Measurements from ENCODE around the gene ST8SIA5. TPM values are rescaled to one million over a fixed set of nuclear protein-coding genes. Genes with fewer than 3 reads are reported as not detected.

ST8SIA5 gene
- polyA plus RNA-seq, 1 donor from 2014 or later = 0.93 TPM

DNA sequence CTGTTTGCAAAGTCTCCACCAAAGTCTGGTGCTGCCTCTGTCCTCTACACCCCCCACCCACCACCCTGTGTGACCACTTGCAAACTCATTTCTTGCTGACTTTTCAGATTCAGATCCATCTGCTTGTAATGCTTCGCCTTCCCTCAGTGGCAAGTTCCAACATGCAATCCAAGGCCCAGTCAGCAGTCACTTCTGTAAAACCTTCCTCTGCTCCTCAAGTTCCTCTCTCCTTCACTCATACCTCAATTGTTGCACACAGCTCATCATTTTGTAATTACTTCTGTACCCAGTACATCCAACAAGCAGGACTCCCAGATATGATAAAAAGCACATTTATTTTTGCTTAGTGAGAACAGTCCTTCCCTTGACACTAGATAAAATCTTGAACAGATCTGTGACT, 93.3 kb downstream of the ST8SIA5 start:
- no peak for TF ChIP-seq POLR2AphosphoS5 (IDR thresholded peaks at IDR 0.05)
- TF ChIP-seq REST (IDR thresholded peaks at IDR 0.05; ENCODE audit: borderline replicate concordance) = no peak
- no peak for TF ChIP-seq EP300 (conservative IDR thresholded peaks at IDR 0.05; ENCODE audit: poor library complexity, severe bottlenecking)
- no peak overlapping the region for H3K4me3 ChIP-seq (ENCODE audit: low read length)
- H3K9me2 ChIP-seq (ENCODE audit: insufficient read depth, low read length) = no peaks in the 10 kb centered on the region
- H4K20me1 ChIP-seq (ENCODE audit: insufficient read depth) = no peaks in the 10 kb centered on the region
- no peaks in the 10 kb centered on the region for H3K79me2 ChIP-seq (replicated peaks; ENCODE audit: insufficient read depth, low read length)
- H2AFZ ChIP-seq (ENCODE audit: low read depth, low read length) = no peak overlapping the region
- no peaks in the 10 kb centered on the region for H3F3A ChIP-seq (ENCODE audit: insufficient read depth, low read length, poor library complexity, severe bottlenecking)
- H3K27ac ChIP-seq (ENCODE audit: low read length) = no peak overlapping the region
- H3K4me2 ChIP-seq (ENCODE audit: low read length) = no peak overlapping the region
- H3K9ac ChIP-seq (ENCODE audit: low read length) = no peak overlapping the region
- H3K9me3 ChIP-seq (ENCODE audit: low read length) = no peaks in the 10 kb centered on the region
- H3K27me3 ChIP-seq (ENCODE audit: insufficient read depth, low read depth, low read length) = no peaks in the 10 kb centered on the region
- H3K36me3 ChIP-seq (ENCODE audit: insufficient read depth, low read length) = no peaks in the 10 kb centered on the region

DNA sequence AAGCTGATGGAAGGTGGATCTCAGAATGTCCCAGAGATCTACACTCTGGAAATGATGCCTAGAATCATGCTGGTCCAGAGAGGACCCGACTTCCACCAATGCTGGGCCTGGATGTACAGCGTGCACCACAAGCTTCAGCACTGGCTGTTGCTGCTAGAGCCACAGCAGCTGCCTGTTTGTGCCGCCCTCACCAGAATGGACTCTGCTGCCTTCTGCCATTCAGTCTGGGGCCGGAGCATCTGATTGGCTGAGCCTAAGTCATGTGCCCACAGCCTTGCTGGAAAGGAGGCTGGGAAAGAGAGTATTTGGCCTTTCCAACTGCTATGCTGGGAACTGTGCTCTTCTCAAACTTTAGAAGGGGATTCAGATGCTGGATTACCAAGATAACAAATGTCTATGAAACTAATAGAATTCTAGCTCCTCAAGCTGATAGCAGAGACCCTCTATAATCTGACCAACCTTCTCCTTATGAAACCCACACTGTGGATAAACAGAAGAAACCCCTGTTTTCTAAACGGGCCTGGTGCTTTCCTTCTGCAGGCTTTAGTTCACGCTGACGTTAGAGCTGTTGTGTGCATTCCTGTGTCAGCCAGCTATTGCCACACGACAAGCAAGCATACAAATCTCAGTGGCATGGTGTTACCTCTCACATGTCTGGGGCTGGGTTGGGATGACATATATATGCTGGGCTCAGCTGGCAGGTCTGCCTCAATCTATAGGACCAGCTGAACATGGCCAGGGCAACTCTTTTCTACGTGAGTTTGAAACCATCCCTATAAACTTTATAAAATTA, 95.7 kb downstream of the ST8SIA5 start:
- no peak overlapping the region for H3K4me2 ChIP-seq (ENCODE audit: low read length)
- no peak overlapping the region for H3K4me3 ChIP-seq (ENCODE audit: low read length)
- H3K9ac ChIP-seq (ENCODE audit: low read length) = no peak overlapping the region
- H3K27me3 ChIP-seq (ENCODE audit: insufficient read depth, low read depth, low read length) = no peaks in the 10 kb centered on the region
- no peak overlapping the region for H3K27ac ChIP-seq (ENCODE audit: low read length)
- H4K20me1 ChIP-seq (ENCODE audit: insufficient read depth) = no peaks in the 10 kb centered on the region
- TF ChIP-seq POLR2AphosphoS5 (IDR thresholded peaks at IDR 0.05) = no peak
- TF ChIP-seq SMC3 (conservative IDR thresholded peaks at IDR 0.05; ENCODE audit: poor library complexity) = no peak
- no peak for TF ChIP-seq MXI1 (conservative IDR thresholded peaks at IDR 0.05; ENCODE audit: poor library complexity, severe bottlenecking)
- no peaks in the 10 kb centered on the region for H3K36me3 ChIP-seq (ENCODE audit: insufficient read depth, low read length)
- H3K79me2 ChIP-seq (replicated peaks; ENCODE audit: insufficient read depth, low read length) = no peaks in the 10 kb centered on the region
- no peak overlapping the region for H2AFZ ChIP-seq (ENCODE audit: low read depth, low read length)
- no peaks in the 10 kb centered on the region for H3K9me2 ChIP-seq (ENCODE audit: insufficient read depth, low read length)
- H3F3A ChIP-seq (ENCODE audit: insufficient read depth, low read length, poor library complexity, severe bottlenecking) = no peaks in the 10 kb centered on the region
- no peaks in the 10 kb centered on the region for H3K9me3 ChIP-seq (ENCODE audit: low read length)

GRCh38 chr18:46659484-46659883, 97.4 kb downstream of the ST8SIA5 start:
- no peak overlapping the region for H3K9ac ChIP-seq (ENCODE audit: low read length)
- no peak overlapping the region for H3K4me2 ChIP-seq (ENCODE audit: low read length)
- TF ChIP-seq MXI1 (conservative IDR thresholded peaks at IDR 0.05; ENCODE audit: poor library complexity, severe bottlenecking) (no peak), REST (IDR thresholded peaks at IDR 0.05; ENCODE audit: borderline replicate concordance) (no peak), POLR2AphosphoS5 (IDR thresholded peaks at IDR 0.05) (no peak), TAF1 (IDR thresholded peaks at IDR 0.05; ENCODE audit: low read depth) (no peak), RAD21 (conservative IDR thresholded peaks at IDR 0.05) (no peak), EZH2 (IDR thresholded peaks at IDR 0.05; ENCODE audit: borderline replicate concordance, insufficient read depth, low read length, poor library complexity, severe bottlenecking) (no peak), SMC3 (conservative IDR thresholded peaks at IDR 0.05; ENCODE audit: poor library complexity) (no peak), EP300 (conservative IDR thresholded peaks at IDR 0.05; ENCODE audit: poor library complexity, severe bottlenecking) (no peak)
- TF ChIP-seq, protein P1, sequence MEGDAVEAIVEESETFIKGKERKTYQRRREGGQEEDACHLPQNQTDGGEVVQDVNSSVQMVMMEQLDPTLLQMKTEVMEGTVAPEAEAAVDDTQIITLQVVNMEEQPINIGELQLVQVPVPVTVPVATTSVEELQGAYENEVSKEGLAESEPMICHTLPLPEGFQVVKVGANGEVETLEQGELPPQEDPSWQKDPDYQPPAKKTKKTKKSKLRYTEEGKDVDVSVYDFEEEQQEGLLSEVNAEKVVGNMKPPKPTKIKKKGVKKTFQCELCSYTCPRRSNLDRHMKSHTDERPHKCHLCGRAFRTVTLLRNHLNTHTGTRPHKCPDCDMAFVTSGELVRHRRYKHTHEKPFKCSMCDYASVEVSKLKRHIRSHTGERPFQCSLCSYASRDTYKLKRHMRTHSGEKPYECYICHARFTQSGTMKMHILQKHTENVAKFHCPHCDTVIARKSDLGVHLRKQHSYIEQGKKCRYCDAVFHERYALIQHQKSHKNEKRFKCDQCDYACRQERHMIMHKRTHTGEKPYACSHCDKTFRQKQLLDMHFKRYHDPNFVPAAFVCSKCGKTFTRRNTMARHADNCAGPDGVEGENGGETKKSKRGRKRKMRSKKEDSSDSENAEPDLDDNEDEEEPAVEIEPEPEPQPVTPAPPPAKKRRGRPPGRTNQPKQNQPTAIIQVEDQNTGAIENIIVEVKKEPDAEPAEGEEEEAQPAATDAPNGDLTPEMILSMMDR (IDR thresholded peaks at IDR 0.05; ENCODE audit: poor library complexity, severe bottlenecking) = no peak
- no peak overlapping the region for H2AFZ ChIP-seq (ENCODE audit: low read depth, low read length)
- H3F3A ChIP-seq (ENCODE audit: insufficient read depth, low read length, poor library complexity, severe bottlenecking) = no peaks in the 10 kb centered on the region
- H3K79me2 ChIP-seq (replicated peaks; ENCODE audit: insufficient read depth, low read length) = no peaks in the 10 kb centered on the region
- H3K27me3 ChIP-seq (ENCODE audit: insufficient read depth, low read depth, low read length) = no peaks in the 10 kb centered on the region
- H3K36me3 ChIP-seq (ENCODE audit: insufficient read depth, low read length) = no peaks in the 10 kb centered on the region
- no peak overlapping the region for H3K4me3 ChIP-seq (ENCODE audit: low read length)
- H3K27ac ChIP-seq (ENCODE audit: low read length) = no peak overlapping the region
- H4K20me1 ChIP-seq (ENCODE audit: insufficient read depth) = no peaks in the 10 kb centered on the region
- no peaks in the 10 kb centered on the region for H3K9me3 ChIP-seq (ENCODE audit: low read length)
- H3K9me2 ChIP-seq (ENCODE audit: insufficient read depth, low read length) = no peaks in the 10 kb centered on the region

All from neural cell (in vitro differentiated cells).